GM21447 (cell line): ENCODE results near the gene PABPN1.

Source experiments
- ATAC-seq: cut with Tn5 transposase; IDR thresholded peaks from one replicate; pipeline ENCODE4 v1.9.1; 2021; ENCODE audit not compliant: unreplicated experiment

Gene PABPN1

GRCh38 chr14:23326491-23327332 is 5.5 kb downstream of the PABPN1 start:
- no peak for ATAC-seq

- ATAC-seq = no peak
These were observed 6.9 kb downstream of the PABPN1 start for GRCh38 chr14:23327947-23328744.

GRCh38 chr14:23335623-23336022 is 14.4 kb downstream of the PABPN1 start:
- no peak for ATAC-seq

GRCh38 chr14:23339506-23340268 is 18.4 kb downstream of the PABPN1 start:
- ATAC-seq = no peak

GRCh38 chr14:23344481-23344880 is 23.2 kb downstream of the PABPN1 start:
- ATAC-seq = no peak

- ATAC-seq = no peak
These were observed 24.9 kb downstream of the PABPN1 start for GRCh38 chr14:23345987-23346692.

- ATAC-seq = no peak
These were observed 25.6 kb downstream of the PABPN1 start for GRCh38 chr14:23346693-23347405.

GRCh38 chr14:23347406-23348296 is 26.4 kb downstream of the PABPN1 start:
- no peak for ATAC-seq

- ATAC-seq = no peak
These were observed 27.0 kb downstream of the PABPN1 start for GRCh38 chr14:23348297-23348655.

GRCh38 chr14:23349156-23349845 is 28.0 kb downstream of the PABPN1 start:
- ATAC-seq = no peak

GRCh38 chr14:23351681-23352505 is 30.6 kb downstream of the PABPN1 start:
- ATAC-seq = no peak

GRCh38 chr14:23352506-23353432 is 31.5 kb downstream of the PABPN1 start, which contains the start of gene SLC22A17:
TSS of gene SLC22A17 (minus strand) at chr14:23352887.
- ATAC-seq = no peak

GRCh38 chr14:23353433-23353780 is 32.1 kb downstream of the PABPN1 start:
- no peak for ATAC-seq

- no peak for ATAC-seq
These were observed 33.7 kb downstream of the PABPN1 start for GRCh38 chr14:23354990-23355389.

GRCh38 chr14:23355871-23356435 is 34.7 kb downstream of the PABPN1 start:
- no peak for ATAC-seq

- no peak for ATAC-seq
These were observed 35.4 kb downstream of the PABPN1 start for GRCh38 chr14:23356662-23357061.
